ENCODE results near the gene ERCC5.

Gene ERCC5

GRCh38 chr13:102909971-102910370 lies 64.1 kb downstream of the ERCC5 start:
- H3K4me3 ChIP-seq (replicated peaks; ENCODE audit: low read depth, low read length), result no peak overlapping the region
- DNase-seq (ENCODE audit: low read depth), result no peak
- TF ChIP-seq CTCF (IDR thresholded peaks at IDR 0.05; ENCODE audit: low read length, missing control alignments), result no peak

- no peak overlapping the region for H3K4me3 ChIP-seq (replicated peaks; ENCODE audit: low read depth, low read length)
- DNase-seq (ENCODE audit: low read depth), result no peak
- no peak for TF ChIP-seq CTCF (IDR thresholded peaks at IDR 0.05; ENCODE audit: low read length, missing control alignments)
These were observed 65.5 kb downstream of the ERCC5 start for GRCh38 chr13:102911336-102911735.

- no peak for TF ChIP-seq CTCF (IDR thresholded peaks at IDR 0.05; ENCODE audit: low read length, missing control alignments)
- no peak for DNase-seq (ENCODE audit: low read depth)
These were observed 66.8 kb downstream of the ERCC5 start for GRCh38 chr13:102912599-102912998.

GRCh38 chr13:102913914-102914313 lies 68.1 kb downstream of the ERCC5 start:
- peak; percentile 62 for DNase-seq (ENCODE audit: low read depth)
- TF ChIP-seq CTCF (IDR thresholded peaks at IDR 0.05; ENCODE audit: low read length, missing control alignments), result no peak
- H3K4me3 ChIP-seq (replicated peaks; ENCODE audit: low read depth, low read length), result no peak overlapping the region

More at GRCh38 chr13:102912599-102912998, 66.8 kb downstream of the ERCC5 start:
- H3K4me3 ChIP-seq (replicated peaks; ENCODE audit: low read depth, low read length), result no peak overlapping the region

GRCh38 chr13:102914339-102914930 lies 68.6 kb downstream of the ERCC5 start:
- no peak for DNase-seq (ENCODE audit: low read depth)
- TF ChIP-seq CTCF (IDR thresholded peaks at IDR 0.05; ENCODE audit: low read length, missing control alignments), result no peak
- no peak overlapping the region for H3K4me3 ChIP-seq (replicated peaks; ENCODE audit: low read depth, low read length)

- TF ChIP-seq CTCF (IDR thresholded peaks at IDR 0.05; ENCODE audit: low read length, missing control alignments), result no peak
- no peak overlapping the region for H3K4me3 ChIP-seq (replicated peaks; ENCODE audit: low read depth, low read length)
- no peak for DNase-seq (ENCODE audit: low read depth)
These were observed 69.6 kb downstream of the ERCC5 start for GRCh38 chr13:102915393-102915930.

- no peak for DNase-seq (ENCODE audit: low read depth)
- no peak for TF ChIP-seq CTCF (IDR thresholded peaks at IDR 0.05; ENCODE audit: low read length, missing control alignments)
- H3K4me3 ChIP-seq (replicated peaks; ENCODE audit: low read depth, low read length), result no peak overlapping the region
These were observed 71.2 kb downstream of the ERCC5 start for GRCh38 chr13:102917019-102917418.
